ENCODE results near the gene CHMP4A. TPM values are rescaled to one million over a fixed set of nuclear protein-coding genes. Genes with fewer than 3 reads are reported as not detected.

CHMP4A gene
- total and polyA plus RNA-seq, 2 of the 13 experiments (the other 11 are each of a cell fraction or from before 2014, with no cell fraction given): 83.6 to 113 TPM

DNA sequence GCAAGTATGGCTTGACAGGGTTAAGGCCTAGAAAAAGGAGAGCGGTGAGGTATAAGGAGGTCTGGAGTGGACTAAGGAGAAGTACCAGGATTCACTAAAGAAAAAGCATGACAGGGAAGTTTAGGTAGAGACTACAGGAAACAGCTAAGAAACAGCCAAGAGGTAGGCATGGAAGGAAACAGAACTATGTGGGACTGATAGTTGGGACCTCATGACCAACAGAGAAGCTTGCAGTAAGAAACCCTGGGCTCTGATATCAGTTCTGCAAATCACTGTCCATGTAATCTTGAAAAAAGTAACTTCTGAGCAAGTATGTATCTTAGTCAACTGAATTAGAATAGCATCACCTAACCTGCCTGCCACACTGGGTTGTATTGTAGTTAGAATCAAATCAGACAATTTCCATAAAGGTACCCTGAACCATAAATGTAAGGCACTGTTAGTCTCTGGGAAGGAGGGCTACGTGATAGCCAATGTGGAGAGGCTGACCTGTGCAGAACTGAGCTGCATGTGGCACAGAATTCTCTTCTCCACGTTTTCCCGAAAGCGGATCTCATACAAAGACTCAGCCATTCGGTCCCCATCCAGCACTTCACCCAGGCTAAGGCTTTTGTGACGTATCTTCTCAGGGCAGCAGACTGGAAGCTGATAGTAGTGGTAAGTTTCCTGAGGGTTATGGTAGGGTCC, 19.0 kb downstream of the CHMP4A start (continued):
- TF ChIP-seq, protein P1, sequence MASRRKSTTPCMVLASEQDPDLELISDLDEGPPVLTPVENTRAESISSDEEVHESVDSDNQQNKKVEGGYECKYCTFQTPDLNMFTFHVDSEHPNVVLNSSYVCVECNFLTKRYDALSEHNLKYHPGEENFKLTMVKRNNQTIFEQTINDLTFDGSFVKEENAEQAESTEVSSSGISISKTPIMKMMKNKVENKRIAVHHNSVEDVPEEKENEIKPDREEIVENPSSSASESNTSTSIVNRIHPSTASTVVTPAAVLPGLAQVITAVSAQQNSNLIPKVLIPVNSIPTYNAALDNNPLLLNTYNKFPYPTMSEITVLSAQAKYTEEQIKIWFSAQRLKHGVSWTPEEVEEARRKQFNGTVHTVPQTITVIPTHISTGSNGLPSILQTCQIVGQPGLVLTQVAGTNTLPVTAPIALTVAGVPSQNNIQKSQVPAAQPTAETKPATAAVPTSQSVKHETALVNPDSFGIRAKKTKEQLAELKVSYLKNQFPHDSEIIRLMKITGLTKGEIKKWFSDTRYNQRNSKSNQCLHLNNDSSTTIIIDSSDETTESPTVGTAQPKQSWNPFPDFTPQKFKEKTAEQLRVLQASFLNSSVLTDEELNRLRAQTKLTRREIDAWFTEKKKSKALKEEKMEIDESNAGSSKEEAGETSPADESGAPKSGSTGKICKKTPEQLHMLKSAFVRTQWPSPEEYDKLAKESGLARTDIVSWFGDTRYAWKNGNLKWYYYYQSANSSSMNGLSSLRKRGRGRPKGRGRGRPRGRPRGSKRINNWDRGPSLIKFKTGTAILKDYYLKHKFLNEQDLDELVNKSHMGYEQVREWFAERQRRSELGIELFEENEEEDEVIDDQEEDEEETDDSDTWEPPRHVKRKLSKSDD (CRISPR knock-in tag; IDR thresholded peaks at IDR 0.05; ENCODE audit: low read depth): no peak
- TF ChIP-seq, protein P2, sequence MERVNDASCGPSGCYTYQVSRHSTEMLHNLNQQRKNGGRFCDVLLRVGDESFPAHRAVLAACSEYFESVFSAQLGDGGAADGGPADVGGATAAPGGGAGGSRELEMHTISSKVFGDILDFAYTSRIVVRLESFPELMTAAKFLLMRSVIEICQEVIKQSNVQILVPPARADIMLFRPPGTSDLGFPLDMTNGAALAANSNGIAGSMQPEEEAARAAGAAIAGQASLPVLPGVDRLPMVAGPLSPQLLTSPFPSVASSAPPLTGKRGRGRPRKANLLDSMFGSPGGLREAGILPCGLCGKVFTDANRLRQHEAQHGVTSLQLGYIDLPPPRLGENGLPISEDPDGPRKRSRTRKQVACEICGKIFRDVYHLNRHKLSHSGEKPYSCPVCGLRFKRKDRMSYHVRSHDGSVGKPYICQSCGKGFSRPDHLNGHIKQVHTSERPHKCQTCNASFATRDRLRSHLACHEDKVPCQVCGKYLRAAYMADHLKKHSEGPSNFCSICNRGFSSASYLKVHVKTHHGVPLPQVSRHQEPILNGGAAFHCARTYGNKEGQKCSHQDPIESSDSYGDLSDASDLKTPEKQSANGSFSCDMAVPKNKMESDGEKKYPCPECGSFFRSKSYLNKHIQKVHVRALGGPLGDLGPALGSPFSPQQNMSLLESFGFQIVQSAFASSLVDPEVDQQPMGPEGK (CRISPR knock-in tag; IDR thresholded peaks at IDR 0.05): 0 out of 2 replicates have a peak, but pooled peaks have one; percentile 25
- TF ChIP-seq JUN (CRISPR knock-in tag; IDR thresholded peaks at IDR 0.05) (peak; percentile 15; the same call in 1 of the 2 replicates), CC2D1A (CRISPR knock-in tag; IDR thresholded peaks at IDR 0.05) (peak; percentile 54; the same call in 1 of the 2 replicates), TCF7 (IDR thresholded peaks at IDR 0.05; ENCODE audit: low read depth) (no peak), TRIM24 (CRISPR knock-in tag; IDR thresholded peaks at IDR 0.05) (0 out of 2 replicates have a peak, but pooled peaks have one; percentile 8)

DNA sequence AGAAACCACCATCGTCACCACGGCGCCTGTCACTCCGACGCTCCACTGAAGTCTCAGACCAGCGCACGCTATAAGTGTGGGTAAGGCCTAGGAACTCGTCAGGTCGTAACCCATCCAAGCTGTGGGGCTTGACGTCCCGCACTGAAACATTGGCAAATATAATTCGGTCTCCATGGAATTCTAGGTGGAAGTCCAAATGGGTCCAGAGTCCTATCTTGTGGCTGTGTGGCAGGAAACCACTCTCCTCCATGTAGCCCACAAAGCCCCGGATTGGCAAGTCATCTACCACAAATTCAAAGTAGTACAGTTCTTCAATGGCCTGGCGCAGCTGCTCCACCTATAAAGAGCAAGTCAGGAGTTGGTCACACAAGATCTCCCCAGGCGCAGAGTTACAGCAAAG, 20.4 kb downstream of the CHMP4A start:
- in situ Hi-C loops (cut with HindIII; ENCODE audit: extremely low pct_ligation_motif_present, low pct_unique_long_range_greater_than_20kb) (no loop called here), intact Hi-C loops (cut with micrococcal nuclease; ENCODE audit: unreplicated experiment) (no loop called here)
- peaks cover 41% of the 10 kb centered on the region for H3K79me2 ChIP-seq (ENCODE audit: insufficient read depth, low read length)
- no peak for FAIRE-seq
- TF ChIP-seq TCF7L2 (IDR thresholded peaks at IDR 0.05; ENCODE audit: low read depth, low read length): no peak
- TF ChIP-seq RBFOX2 (IDR thresholded peaks at IDR 0.05; ENCODE audit: low read depth, low read length): peak; percentile 3; the same call in 1 of the 2 replicates
- TF ChIP-seq, protein P3, sequence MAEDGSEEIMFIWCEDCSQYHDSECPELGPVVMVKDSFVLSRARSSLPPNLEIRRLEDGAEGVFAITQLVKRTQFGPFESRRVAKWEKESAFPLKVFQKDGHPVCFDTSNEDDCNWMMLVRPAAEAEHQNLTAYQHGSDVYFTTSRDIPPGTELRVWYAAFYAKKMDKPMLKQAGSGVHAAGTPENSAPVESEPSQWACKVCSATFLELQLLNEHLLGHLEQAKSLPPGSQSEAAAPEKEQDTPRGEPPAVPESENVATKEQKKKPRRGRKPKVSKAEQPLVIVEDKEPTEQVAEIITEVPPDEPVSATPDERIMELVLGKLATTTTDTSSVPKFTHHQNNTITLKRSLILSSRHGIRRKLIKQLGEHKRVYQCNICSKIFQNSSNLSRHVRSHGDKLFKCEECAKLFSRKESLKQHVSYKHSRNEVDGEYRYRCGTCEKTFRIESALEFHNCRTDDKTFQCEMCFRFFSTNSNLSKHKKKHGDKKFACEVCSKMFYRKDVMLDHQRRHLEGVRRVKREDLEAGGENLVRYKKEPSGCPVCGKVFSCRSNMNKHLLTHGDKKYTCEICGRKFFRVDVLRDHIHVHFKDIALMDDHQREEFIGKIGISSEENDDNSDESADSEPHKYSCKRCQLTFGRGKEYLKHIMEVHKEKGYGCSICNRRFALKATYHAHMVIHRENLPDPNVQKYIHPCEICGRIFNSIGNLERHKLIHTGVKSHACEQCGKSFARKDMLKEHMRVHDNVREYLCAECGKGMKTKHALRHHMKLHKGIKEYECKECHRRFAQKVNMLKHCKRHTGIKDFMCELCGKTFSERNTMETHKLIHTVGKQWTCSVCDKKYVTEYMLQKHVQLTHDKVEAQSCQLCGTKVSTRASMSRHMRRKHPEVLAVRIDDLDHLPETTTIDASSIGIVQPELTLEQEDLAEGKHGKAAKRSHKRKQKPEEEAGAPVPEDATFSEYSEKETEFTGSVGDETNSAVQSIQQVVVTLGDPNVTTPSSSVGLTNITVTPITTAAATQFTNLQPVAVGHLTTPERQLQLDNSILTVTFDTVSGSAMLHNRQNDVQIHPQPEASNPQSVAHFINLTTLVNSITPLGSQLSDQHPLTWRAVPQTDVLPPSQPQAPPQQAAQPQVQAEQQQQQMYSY (CRISPR knock-in tag; IDR thresholded peaks at IDR 0.05): no peak
- TF ChIP-seq ZNF678 (CRISPR knock-in tag; IDR thresholded peaks at IDR 0.05): no peak
- TF ChIP-seq SOX6 (IDR thresholded peaks at IDR 0.05): no peak
- no peak for TF ChIP-seq SOX6 (CRISPR knock-in tag; IDR thresholded peaks at IDR 0.05)
- no peak for TF ChIP-seq SIX4 (CRISPR knock-in tag; IDR thresholded peaks at IDR 0.05)
- POLR2A ChIA-PET: interaction anchor here (4.3 kb wide), 1 partner anchor 20 kb away, joined by 230 read pairs; the partner anchor contains the start of genes CHMP4A and MDP1
- H3K4me1 ChIP-seq (ENCODE audit: insufficient read depth, low read length): peaks cover 63% of the 10 kb centered on the region
- H2AFZ ChIP-seq (ENCODE audit: low read length): no peak overlapping the region
- BruUV-seq (replicated peaks): no TSS peak
- ATAC-seq: no peak
- H3K36me3 ChIP-seq (replicated peaks in 1 of 2; ENCODE audit: control insufficient read depth in 1 of 2, insufficient read depth in 2 of 2, low read length in 2 of 2): peaks cover 18 to 29% of the 10 kb centered on the region in 2 experiments; a peak in 4 of 5 replicates
- CTCF ChIA-PET (ENCODE audit: low intra/inter-chr PET ratio, low total read pairs): no interaction called here
- no peak overlapping the region for H3K9ac ChIP-seq (ENCODE audit: insufficient read depth, low read depth, low read length)
- DNase-seq (ENCODE audit: low spot score): no peak
- no peak overlapping the region for H3K4me3 ChIP-seq (replicated peaks in 1 of 3; ENCODE audit: insufficient read depth in 1 of 3, low read depth in 2 of 3, low read length in 3 of 3)
- H4K20me1 ChIP-seq (ENCODE audit: insufficient read depth, low read length): no peaks in the 10 kb centered on the region
- no peaks in the 10 kb centered on the region for H3K9me3 ChIP-seq (ENCODE audit: low read length)
- no peak overlapping the region for H3K4me2 ChIP-seq (ENCODE audit: low read depth, low read length)
- WGBS (ENCODE audit: low lambda C conversion rate): 97% methylated on average over 15 of the region's 15 CpGs
- no peaks in the 10 kb centered on the region; a peak in 1 of 5 replicates for H3K27me3 ChIP-seq (ENCODE audit: control insufficient read depth in 1 of 2, insufficient read depth in 2 of 2, low read length in 2 of 2)
- no peak overlapping the region for H3K27ac ChIP-seq (ENCODE audit: extremely low read length, insufficient read depth, low read length)

Data from HepG2 (cell line).